Activated T-helper 1 cell treated with anti-CD3 and anti-CD28 coated beads, Interleukin-12 subunit alpha, Interleukin-12 subunit beta, Interleukin-2, Interleukin-4 antibody, amounts not matched to agents 30 ng/mL and 10 ng/mL and 1 ng/mL, durations not matched to agents 14 hours and 24 hours and 36 hours (primary cell): Measurements from ENCODE around the gene SLC5A12. TPM values are rescaled to one million over a fixed set of nuclear protein-coding genes. Genes with fewer than 3 reads are reported as not detected.

Experiments
- DNase-seq: peaks from one replicate; pipeline ENCODE4 v3.0.0; 2021; ENCODE audit warnings: low spot score
- H3K27ac Mint-ChIP-seq: one replicate; pipeline ENCODE4 v1.8.0; 2021; ENCODE audit warnings: mild to moderate bottlenecking, mixed read lengths
- H3K27me3 Mint-ChIP-seq: one replicate; pipeline ENCODE4 v1.8.0; 2022; ENCODE audit warnings: mild to moderate bottlenecking, moderate library complexity, mixed read lengths; ENCODE audit not compliant: insufficient read depth
- H3K36me3 Mint-ChIP-seq: one replicate; pipeline ENCODE4 v1.8.0; 2021; ENCODE audit warnings: low read depth, mixed read lengths
- H3K4me1 Mint-ChIP-seq: one replicate; pipeline ENCODE4 v1.8.0; 2021; ENCODE audit warnings: low read depth, mixed read lengths
- H3K4me3 Mint-ChIP-seq: one replicate; pipeline ENCODE4 v1.8.0; 2021; ENCODE audit warnings: mild to moderate bottlenecking, moderate library complexity, mixed read lengths
- H3K9me3 Mint-ChIP-seq: one replicate; pipeline ENCODE4 v1.8.0; 2021; ENCODE audit warnings: mixed read lengths
- intact Hi-C: fragments of 100-400 bp; cut with micrococcal nuclease; formaldehyde crosslinking; loops from one replicate; pipeline ENCODE4 v1.15.1; 2024
- total RNA-seq: library from RNA; stranded (reverse); gene quantifications from 2 replicates; pipeline ENCODE4 v1.2.3, GENCODE V29; 2022

The SLC5A12 gene
- total RNA-seq, 1 donor from 2014 or later, result not detected

DNA sequence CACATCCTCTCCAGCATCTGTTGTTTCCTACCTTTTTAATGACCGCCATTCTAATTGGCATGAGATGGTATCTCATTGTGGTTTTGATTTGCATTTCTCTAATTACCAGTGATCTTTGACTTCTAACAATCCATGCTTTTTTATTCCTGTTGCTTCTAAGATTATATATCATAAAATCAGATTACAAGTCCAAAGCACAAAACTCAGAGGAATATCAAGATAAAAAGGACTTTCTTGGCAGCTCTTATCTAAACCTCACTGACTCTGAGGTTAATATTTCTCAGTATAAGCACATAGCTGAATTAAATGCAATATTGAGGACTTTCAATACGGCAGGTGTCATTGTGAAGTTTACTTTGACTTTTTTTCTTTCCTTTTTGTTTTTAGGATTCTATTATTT is 11.4 kb downstream of the SLC5A12 start:
- no peak overlapping the region for H3K4me3 Mint-ChIP-seq
- no peaks in the 10 kb centered on the region for H3K27me3 Mint-ChIP-seq
- DNase-seq, result no peak
- H3K4me1 Mint-ChIP-seq, result no peaks in the 10 kb centered on the region
- H3K27ac Mint-ChIP-seq, result no peak overlapping the region
- H3K9me3 Mint-ChIP-seq, result no peaks in the 10 kb centered on the region
- intact Hi-C loops, result no loop called here
- no peaks in the 10 kb centered on the region for H3K36me3 Mint-ChIP-seq

DNA sequence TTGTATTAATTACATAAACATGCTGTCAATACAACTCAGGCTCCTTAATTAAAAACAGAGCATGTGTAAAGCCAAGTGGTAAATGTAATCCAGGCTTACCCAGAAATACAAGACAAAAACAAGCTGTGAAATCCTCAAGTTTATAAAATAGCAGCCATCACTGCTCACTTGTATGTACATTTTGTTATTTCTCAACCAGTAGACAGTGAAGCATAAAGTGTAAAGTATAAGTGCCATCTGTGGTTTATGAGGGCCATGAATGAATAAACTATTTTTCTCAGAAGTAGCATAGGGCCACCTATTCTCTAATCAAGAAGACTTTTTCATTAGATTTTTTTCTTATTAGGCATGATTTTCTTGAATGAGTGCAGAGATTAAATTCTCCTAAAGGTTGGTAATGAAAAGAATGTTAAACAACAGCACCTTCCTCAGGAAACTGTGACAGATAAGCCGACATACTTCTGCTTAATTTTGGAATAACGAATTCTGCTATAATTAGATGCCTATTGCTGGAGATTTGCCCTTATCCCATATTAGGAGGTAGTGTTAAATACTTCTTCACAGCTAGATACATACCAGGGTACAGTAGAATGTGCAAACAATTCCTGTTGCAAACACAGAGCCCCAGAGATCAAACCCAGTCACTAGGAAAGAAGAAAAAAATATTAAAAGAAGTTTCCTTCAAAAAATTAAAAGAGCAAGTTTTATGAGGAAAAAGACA is 13.0 kb downstream of the SLC5A12 start:
- H3K27me3 Mint-ChIP-seq, result no peaks in the 10 kb centered on the region
- H3K4me3 Mint-ChIP-seq, result no peak overlapping the region
- H3K27ac Mint-ChIP-seq, result no peak overlapping the region
- DNase-seq, result no peak
- H3K4me1 Mint-ChIP-seq, result no peaks in the 10 kb centered on the region
- no peaks in the 10 kb centered on the region for H3K9me3 Mint-ChIP-seq
- intact Hi-C loops, result no loop called here
- no peaks in the 10 kb centered on the region for H3K36me3 Mint-ChIP-seq

DNA sequence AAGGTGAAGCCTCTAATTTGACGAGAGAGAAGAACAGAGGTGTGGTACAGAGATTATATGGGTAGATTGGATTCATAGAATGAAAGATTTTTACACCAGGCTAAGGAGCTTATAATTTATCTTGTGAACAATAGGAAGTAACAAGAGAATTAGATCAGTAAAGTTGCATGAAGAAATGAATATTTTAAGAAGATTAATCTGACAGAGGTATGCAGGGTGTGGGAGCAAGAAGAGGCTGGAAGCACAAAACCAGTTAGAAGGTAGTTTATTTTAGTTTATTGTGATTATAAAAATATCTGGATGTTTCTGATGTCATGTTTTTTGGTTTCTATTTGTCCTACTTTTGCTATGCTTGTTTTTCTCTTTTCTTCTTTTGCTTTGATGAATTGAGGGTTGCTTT is 15.7 kb downstream of the SLC5A12 start:
- Mint-ChIP-seq H3K4me1 (no peaks in the 10 kb centered on the region), H3K27ac (no peak overlapping the region), H3K9me3 (no peaks in the 10 kb centered on the region), H3K27me3 (no peaks in the 10 kb centered on the region), H3K4me3 (no peak overlapping the region), H3K36me3 (no peaks in the 10 kb centered on the region)
- intact Hi-C loops, result no loop called here
- no peak for DNase-seq

DNA sequence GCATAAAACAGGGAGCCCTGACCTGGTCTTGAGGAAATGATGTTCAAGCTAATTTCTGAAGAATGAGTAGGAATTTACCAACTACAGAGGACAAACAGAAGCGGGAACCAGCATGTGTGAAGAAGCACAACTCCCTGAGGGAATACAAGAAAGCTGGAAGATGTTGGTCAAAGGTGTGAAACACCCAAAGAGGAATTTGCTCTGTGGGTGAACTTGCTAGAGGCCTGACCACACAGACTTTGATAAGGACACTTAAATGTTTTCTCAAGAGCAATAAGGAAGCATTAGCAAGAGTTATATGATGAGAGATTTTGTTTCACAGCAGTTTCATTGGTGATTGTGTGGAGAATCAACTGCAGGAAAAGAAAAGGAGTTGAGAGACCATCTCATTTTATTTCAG is 17.6 kb downstream of the SLC5A12 start:
- no peaks in the 10 kb centered on the region for H3K27me3 Mint-ChIP-seq
- intact Hi-C loops, result no loop called here
- H3K27ac Mint-ChIP-seq, result no peak overlapping the region
- H3K36me3 Mint-ChIP-seq, result no peaks in the 10 kb centered on the region
- no peak for DNase-seq
- H3K4me3 Mint-ChIP-seq, result no peak overlapping the region
- no peaks in the 10 kb centered on the region for H3K4me1 Mint-ChIP-seq
- no peaks in the 10 kb centered on the region for H3K9me3 Mint-ChIP-seq

DNA sequence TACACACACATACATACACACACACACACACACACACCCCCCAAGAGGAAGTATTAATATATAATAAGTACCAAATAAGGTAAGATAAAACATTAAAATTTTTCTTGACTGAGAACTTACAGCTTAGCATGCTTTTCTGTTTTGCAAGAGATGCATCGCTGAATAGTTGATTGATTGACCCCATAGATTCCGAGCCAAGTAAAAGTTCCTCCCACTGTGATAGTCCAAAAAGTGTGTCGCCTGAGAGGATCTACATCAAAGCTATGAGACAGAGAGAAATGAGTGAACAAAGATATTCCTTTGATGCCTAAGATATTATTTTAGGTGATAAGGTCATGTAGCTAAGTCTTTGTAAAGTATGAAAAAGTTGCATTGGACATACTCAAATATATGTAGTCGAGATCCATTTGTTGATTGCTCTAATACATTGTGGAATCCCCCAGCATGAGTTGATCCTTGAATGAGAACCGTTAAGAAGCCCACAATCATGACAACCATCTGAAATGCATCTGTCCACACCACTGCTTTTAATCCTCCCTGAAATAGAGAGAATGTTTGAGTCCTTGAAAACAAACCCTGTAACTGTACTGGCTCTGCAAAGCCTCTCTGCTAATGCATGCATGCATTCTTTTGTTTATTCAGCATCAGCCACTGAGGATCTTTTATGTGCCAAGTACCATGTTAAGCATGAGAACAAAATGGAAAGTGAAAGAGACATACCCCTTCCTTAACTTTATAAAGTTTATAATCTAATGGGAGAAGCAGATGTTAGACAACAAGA is 18.3 kb downstream of the SLC5A12 start:
- Mint-ChIP-seq H3K4me3 (no peak overlapping the region), H3K9me3 (no peaks in the 10 kb centered on the region), H3K4me1 (no peaks in the 10 kb centered on the region), H3K36me3 (no peaks in the 10 kb centered on the region), H3K27ac (no peak overlapping the region), H3K27me3 (no peaks in the 10 kb centered on the region)
- intact Hi-C loops, result no loop called here
- no peak for DNase-seq

DNA sequence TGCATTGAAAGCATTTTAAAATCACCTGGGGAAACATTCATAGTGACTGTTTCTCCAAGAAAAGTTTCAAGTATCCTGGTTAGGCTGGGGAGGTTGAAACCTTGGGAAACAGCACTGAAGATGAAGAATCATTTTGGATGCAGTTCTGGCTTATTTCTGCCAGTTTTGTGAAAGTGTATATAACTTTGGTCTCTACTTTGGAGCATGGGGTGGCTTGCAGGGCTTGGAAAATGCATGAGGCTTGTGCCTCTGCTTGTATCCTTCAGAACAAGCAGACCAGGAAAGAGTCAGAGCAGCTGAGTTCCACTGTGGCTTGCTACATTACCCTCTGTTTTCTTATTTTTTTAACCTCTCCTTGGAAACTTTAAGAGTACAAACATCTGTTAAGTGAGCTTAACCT is 19.5 kb downstream of the SLC5A12 start:
- no peak for DNase-seq
- no peaks in the 10 kb centered on the region for H3K27me3 Mint-ChIP-seq
- no peak overlapping the region for H3K27ac Mint-ChIP-seq
- no peaks in the 10 kb centered on the region for H3K9me3 Mint-ChIP-seq
- H3K4me1 Mint-ChIP-seq, result no peaks in the 10 kb centered on the region
- H3K36me3 Mint-ChIP-seq, result no peaks in the 10 kb centered on the region
- intact Hi-C loops, result no loop called here
- H3K4me3 Mint-ChIP-seq, result no peak overlapping the region

DNA sequence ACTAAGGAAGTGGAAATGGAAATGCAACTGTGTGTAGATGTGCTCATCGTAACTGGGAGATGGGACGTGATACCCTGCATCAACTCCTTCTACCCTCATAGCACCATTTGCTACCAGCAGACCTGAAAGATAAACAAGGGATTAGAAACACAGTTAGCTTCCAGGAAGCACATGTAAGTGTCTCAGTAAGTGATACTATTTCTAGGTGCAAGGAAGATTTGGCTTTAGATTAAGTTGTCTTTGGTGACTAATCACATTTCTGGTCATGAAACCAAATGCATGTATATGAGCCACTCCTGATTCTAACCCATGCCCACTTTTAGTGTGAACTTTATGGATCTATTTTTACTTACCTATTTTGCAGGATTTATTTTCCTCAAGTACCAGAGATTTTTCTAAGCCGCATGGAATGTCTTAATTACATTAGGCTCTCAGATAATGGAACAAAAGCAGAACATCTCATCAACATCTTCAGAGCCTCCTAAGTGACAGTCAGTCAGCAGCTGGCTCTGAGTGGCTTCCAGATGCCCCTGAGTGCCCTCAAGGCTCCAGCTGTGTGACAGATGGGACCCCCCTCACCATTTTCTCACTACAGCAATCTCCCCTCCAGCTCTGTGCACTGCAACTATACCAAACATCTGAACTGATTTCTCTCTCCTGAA is 21.2 kb downstream of the SLC5A12 start:
- Mint-ChIP-seq H3K36me3 (no peaks in the 10 kb centered on the region), H3K27ac (no peak overlapping the region), H3K4me1 (no peaks in the 10 kb centered on the region), H3K27me3 (no peaks in the 10 kb centered on the region), H3K9me3 (no peaks in the 10 kb centered on the region), H3K4me3 (no peak overlapping the region)
- intact Hi-C loops, result no loop called here
- DNase-seq, result no peak

DNA sequence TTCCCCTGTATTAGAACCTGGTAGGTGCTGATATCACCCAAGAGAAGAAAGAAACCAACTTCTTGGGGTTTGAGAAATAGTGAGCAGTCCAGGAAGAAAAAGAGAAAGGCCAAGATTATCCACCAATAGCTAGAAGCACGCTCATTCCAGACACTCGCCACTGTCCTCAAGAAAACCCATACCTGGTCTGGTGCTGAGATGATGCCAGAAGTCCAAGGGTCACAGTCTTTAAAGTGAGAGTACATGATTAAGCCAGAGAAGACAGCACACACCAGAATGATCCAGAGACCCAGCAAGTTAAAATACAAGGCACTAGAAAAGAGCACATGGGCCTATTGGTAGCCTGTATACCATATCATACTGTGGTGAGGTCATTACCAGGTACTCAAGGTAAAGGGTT is 23.6 kb downstream of the SLC5A12 start:
- intact Hi-C loops, result no loop called here
- H3K27ac Mint-ChIP-seq, result no peak overlapping the region
- no peaks in the 10 kb centered on the region for H3K36me3 Mint-ChIP-seq
- no peak for DNase-seq
- H3K9me3 Mint-ChIP-seq, result no peaks in the 10 kb centered on the region
- no peaks in the 10 kb centered on the region for H3K27me3 Mint-ChIP-seq
- no peaks in the 10 kb centered on the region for H3K4me1 Mint-ChIP-seq
- H3K4me3 Mint-ChIP-seq, result no peak overlapping the region

DNA sequence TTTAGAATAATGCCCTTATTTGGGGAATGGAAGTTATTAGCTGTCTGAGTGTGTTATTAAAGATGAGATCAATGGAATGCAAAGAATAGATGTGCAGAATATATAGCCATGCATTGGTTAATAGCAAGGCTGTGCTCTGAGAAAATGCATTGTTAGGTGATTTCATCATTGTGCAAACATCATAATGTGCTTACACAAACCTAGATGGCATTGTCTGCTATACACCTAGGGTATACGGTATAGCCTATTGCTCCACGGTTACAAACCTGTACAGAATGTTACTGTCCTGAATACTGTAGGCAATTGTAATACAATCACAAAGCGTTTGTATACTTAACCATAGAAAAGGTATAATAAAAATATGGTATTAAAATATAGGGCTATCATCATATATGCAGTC is 25.5 kb downstream of the SLC5A12 start:
- intact Hi-C loops, result no loop called here
- Mint-ChIP-seq H3K27me3 (no peaks in the 10 kb centered on the region), H3K36me3 (no peaks in the 10 kb centered on the region), H3K4me3 (no peak overlapping the region), H3K9me3 (no peaks in the 10 kb centered on the region), H3K4me1 (no peaks in the 10 kb centered on the region), H3K27ac (no peak overlapping the region)
- DNase-seq, result no peak

DNA sequence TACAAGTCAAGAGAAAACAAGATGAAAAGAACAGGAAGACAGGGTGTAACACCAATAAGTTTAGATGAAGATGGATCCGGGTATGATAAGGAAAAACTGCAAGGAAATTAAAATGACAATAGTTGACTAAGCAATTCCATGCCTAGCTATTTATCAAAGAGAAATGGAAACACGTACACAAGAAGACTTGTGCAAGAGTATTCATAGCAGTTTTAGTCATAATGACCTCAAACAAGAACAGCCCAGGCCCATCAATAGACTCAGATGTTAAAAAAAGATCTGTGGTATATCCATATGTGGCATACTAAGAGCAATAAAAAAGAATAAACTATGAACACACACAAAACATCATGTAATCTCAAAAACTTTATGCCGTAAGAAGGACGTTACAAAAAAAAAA is 33.2 kb downstream of the SLC5A12 start:
- Mint-ChIP-seq H3K4me3 (no peak overlapping the region), H3K27ac (no peak overlapping the region)
- intact Hi-C loops, result no loop called here

DNA sequence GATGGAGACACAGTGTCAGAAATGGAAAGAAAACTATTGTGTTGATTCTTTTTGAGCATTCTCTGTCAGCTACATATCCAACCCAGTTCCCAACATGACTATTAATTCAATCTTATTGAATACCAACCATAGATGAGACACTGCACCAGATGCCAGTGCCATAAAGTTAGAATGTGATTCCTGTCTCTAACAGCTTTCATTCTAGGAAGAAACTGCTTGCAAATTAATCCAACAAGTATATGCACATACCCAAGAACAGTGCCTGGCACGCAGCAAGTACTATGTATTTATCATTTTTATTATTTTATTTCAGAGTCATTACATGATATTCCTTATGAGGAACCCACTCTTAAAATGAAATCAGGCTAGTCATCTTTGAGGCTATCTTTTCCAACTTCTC is 34.5 kb downstream of the SLC5A12 start:
- no peak for DNase-seq
- intact Hi-C loops, result no loop called here
- no peaks in the 10 kb centered on the region for H3K9me3 Mint-ChIP-seq
- H3K27me3 Mint-ChIP-seq, result no peaks in the 10 kb centered on the region
- H3K4me1 Mint-ChIP-seq, result no peaks in the 10 kb centered on the region
- no peaks in the 10 kb centered on the region for H3K36me3 Mint-ChIP-seq
- H3K27ac Mint-ChIP-seq, result no peak overlapping the region
- no peak overlapping the region for H3K4me3 Mint-ChIP-seq

More for the DNA sequence above, 33.2 kb downstream of the SLC5A12 start:
- no peaks in the 10 kb centered on the region for H3K9me3 Mint-ChIP-seq
- H3K4me1 Mint-ChIP-seq, result no peaks in the 10 kb centered on the region
- H3K27me3 Mint-ChIP-seq, result no peaks in the 10 kb centered on the region
- H3K36me3 Mint-ChIP-seq, result no peaks in the 10 kb centered on the region
- DNase-seq, result no peak

DNA sequence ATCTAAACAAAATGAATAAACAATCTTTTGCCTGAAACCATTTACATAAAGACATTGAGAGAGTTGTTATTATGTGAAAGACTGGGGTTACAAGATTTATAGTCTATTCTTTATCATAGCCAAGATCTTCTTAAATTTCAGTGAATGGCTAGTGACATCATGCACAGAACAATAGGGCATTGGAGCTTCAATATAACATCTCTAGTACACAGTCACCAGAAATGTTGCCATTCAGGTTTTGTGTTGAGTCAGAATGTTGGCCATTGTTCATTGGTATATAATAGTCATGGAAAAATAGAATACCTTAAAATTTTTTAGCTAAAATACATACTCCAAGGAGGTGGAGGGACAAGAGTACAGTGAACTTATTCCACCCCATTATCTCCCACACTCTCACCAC is 44.3 kb downstream of the SLC5A12 start:
- Mint-ChIP-seq H3K4me3 (no peak overlapping the region), H3K9me3 (no peaks in the 10 kb centered on the region), H3K27ac (no peak overlapping the region), H3K27me3 (no peaks in the 10 kb centered on the region), H3K36me3 (no peaks in the 10 kb centered on the region), H3K4me1 (no peaks in the 10 kb centered on the region)
- intact Hi-C loops, result no loop called here
- DNase-seq, result no peak

DNA sequence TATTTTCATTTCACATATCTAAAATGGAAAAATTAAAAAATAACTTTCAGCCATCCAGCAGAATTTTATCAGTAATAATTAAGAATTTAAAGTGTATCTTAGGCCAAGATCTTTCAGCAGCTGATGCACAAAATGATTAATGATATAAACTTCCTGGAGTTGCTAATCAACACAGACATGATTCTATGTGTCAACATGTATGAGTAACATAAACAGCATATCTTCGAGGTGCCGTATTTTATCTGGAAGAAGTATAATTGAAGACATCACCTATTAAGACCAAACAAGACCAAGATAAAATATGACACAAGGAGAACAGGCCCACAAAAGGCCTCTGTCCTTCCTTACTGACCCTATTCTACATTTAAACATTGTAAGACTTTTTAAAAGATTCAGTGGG is 45.2 kb downstream of the SLC5A12 start:
- no peak for DNase-seq
- Mint-ChIP-seq H3K9me3 (no peaks in the 10 kb centered on the region), H3K4me3 (no peak overlapping the region), H3K27me3 (no peaks in the 10 kb centered on the region), H3K4me1 (no peaks in the 10 kb centered on the region), H3K36me3 (no peaks in the 10 kb centered on the region), H3K27ac (no peak overlapping the region)
- intact Hi-C loops, result no loop called here
